SK-N-SH (cell line): ENCODE data around the gene PDE4A. TPM values are rescaled to one million over a fixed set of nuclear protein-coding genes. Genes with fewer than 3 reads are reported as not detected.
A peak's percentile ranks its signal among the peaks of the same experiment; 100 is the strongest.

Experiments used
- CTCF ChIA-PET: fragments of 300-600, 350-600 bp; formaldehyde crosslinking; extraction: SDS; loops from one replicate; lab custom pipeline; 2021; lab: Yijun Ruan, JAX
- POLR2A ChIA-PET: fragments of 350-600 bp; sonication (Branson Sonifier 250); formaldehyde crosslinking; extraction: SDS; loops from one replicate; lab custom pipeline; 2020; ENCODE audit warnings: antibody characterized with exemption, inconsistent platforms; lab: Yijun Ruan, JAX
- DNase-seq: peaks from one replicate; pipeline ENCODE4 v3.0.0; 2012
- H2AFZ ChIP-seq: fragments of 200-600 bp; sonication (generic); 2 replicates; pipeline ENCODE4 v1.8.1; 2016; ENCODE audit warnings: antibody characterized with exemption, mild to moderate bottlenecking, low read depth
- H3F3A ChIP-seq: fragments of 200-600 bp; sonication (generic); replicated peaks from 2 replicates; pipeline ENCODE3; 2016; ENCODE audit warnings: antibody characterized with exemption, mild to moderate bottlenecking; ENCODE audit not compliant: insufficient read depth
- H3K27ac ChIP-seq, 2 experiments: fragments of 200-500 bp in 1 of 2; fragments of 200-600 bp in 1 of 2; sonication (Bioruptor generic) in 1 of 2; sonication (generic), shearing (Covaris generic) in 1 of 2; 2 replicates each; pipeline versions ENCODE4 v1.5.1 to v1.6.1; 2014 to 2016; ENCODE audit warnings: low read depth in 2 of 2, inconsistent platforms in 1 of 2, low read length in 1 of 2, mild to moderate bottlenecking in 1 of 2, mixed read lengths in 1 of 2
- H3K27me3 ChIP-seq: fragments of 200-600 bp; sonication (generic), shearing (Covaris generic); 2 replicates; pipeline ENCODE4 v1.6.1; 2016; ENCODE audit warnings: mixed run types; ENCODE audit not compliant: insufficient read depth
- H3K36me3 ChIP-seq, 2 experiments: fragments of 200-500 bp in 1 of 2; fragments of 200-600 bp in 1 of 2; sonication (Bioruptor generic) in 1 of 2; sonication (generic) in 1 of 2; replicated peaks in 1 of 2; 2 replicates each; pipeline versions ENCODE3 to v1.5.1; 2014 to 2016; ENCODE audit warnings: low read length in 1 of 2, mild to moderate bottlenecking in 1 of 2; ENCODE audit not compliant: insufficient read depth in 2 of 2, control insufficient read depth in 1 of 2
- H3K4me1 ChIP-seq, 2 experiments: fragments of 200-500 bp in 1 of 2; fragments of 200-600 bp in 1 of 2; sonication (Bioruptor generic) in 1 of 2; sonication (generic), shearing (Covaris generic) in 1 of 2; 2 replicates each; pipeline versions ENCODE4 v1.5.1 to v1.6.1; 2014 to 2016; ENCODE audit warnings: low read depth in 1 of 2, low read length in 1 of 2, mixed run types in 1 of 2; ENCODE audit not compliant: insufficient read depth in 2 of 2, control insufficient read depth in 1 of 2
- H3K4me2 ChIP-seq: fragments of 200-600 bp; sonication (generic), shearing (Covaris generic); 2 replicates; pipeline ENCODE4 v1.6.1; 2017; ENCODE audit warnings: mixed run types
- H3K4me3 ChIP-seq, 2 experiments: fragments of 200-500 bp in 1 of 2; fragments of 200-600 bp in 1 of 2; sonication (Bioruptor generic) in 1 of 2; sonication (generic), shearing (Covaris generic) in 1 of 2; 2 replicates each; pipeline versions ENCODE4 v1.5.1 to v1.8.1; 2014 to 2016; ENCODE audit warnings: low read depth in 2 of 2, inconsistent platforms in 1 of 2, low read length in 1 of 2, mild to moderate bottlenecking in 1 of 2, mixed read lengths in 1 of 2, moderate library complexity in 1 of 2
- H3K79me2 ChIP-seq: fragments of 200-600 bp; sonication (generic); 2 replicates; pipeline ENCODE4 v1.8.1; 2017; ENCODE audit warnings: mild to moderate bottlenecking; ENCODE audit not compliant: insufficient read depth
- H3K9ac ChIP-seq: fragments of 200-600 bp; sonication (generic); 2 replicates; pipeline ENCODE4 v1.6.1; 2017; ENCODE audit warnings: mixed run types
- H3K9me2 ChIP-seq: fragments of 200-600 bp; sonication (generic); 2 replicates; pipeline ENCODE4 v1.6.1; 2017; ENCODE audit warnings: mixed run types
- H3K9me3 ChIP-seq: fragments of 200-600 bp; sonication (generic); 2 replicates; pipeline ENCODE4 v1.6.1; 2017; ENCODE audit warnings: mixed run types, mild to moderate bottlenecking, moderate library complexity
- H4K20me1 ChIP-seq: fragments of 200-600 bp; sonication (generic); 2 replicates; pipeline ENCODE4 v1.6.1; 2017; ENCODE audit warnings: mild to moderate bottlenecking, mixed run types; ENCODE audit not compliant: insufficient read depth
- CHD2 ChIP-seq: fragments of 150-350 bp; IDR thresholded peaks from 2 replicates; pipeline ENCODE4 v1.6.1; 2018; ENCODE audit warnings: low read length; ENCODE audit not compliant: partially characterized antibody
- ELF1 ChIP-seq: IDR thresholded peaks from 2 replicates; pipeline ENCODE4 v1.4.0; 2012
- EZH2phosphoT487 ChIP-seq: fragments of 200-600 bp; sonication (generic); IDR thresholded peaks from 2 replicates; pipeline ENCODE4 v1.6.1; 2017; ENCODE audit warnings: low read depth, mixed run types, mild to moderate bottlenecking, antibody characterized with exemption, moderate library complexity, borderline replicate concordance
- FOSL2 ChIP-seq: IDR thresholded peaks from 2 replicates; pipeline ENCODE4 v1.4.0; 2012; ENCODE audit warnings: low read depth, mild to moderate bottlenecking, moderate library complexity, borderline replicate concordance
- GABPA ChIP-seq: IDR thresholded peaks from 2 replicates; pipeline ENCODE4 v1.4.0; 2012; ENCODE audit warnings: low read depth, mild to moderate bottlenecking
- JUND ChIP-seq: IDR thresholded peaks from 2 replicates; pipeline ENCODE4 v1.4.0; 2012
- MEF2A ChIP-seq: IDR thresholded peaks from 2 replicates; pipeline ENCODE4 v1.4.0; 2012; ENCODE audit warnings: low read depth, borderline replicate concordance
- NFIC ChIP-seq: IDR thresholded peaks from 2 replicates; pipeline ENCODE4 v1.4.0; 2012; ENCODE audit warnings: borderline replicate concordance
- NRF1 ChIP-seq: IDR thresholded peaks from 2 replicates; pipeline ENCODE4 v1.6.1; 2012; ENCODE audit warnings: low read depth, mild to moderate bottlenecking, low read length
- RCOR1 ChIP-seq: fragments of 150-350 bp; IDR thresholded peaks from 2 replicates; pipeline ENCODE4 v1.6.1; 2017; ENCODE audit warnings: antibody characterized with exemption, low read length
- RFX5 ChIP-seq: IDR thresholded peaks from 2 replicates; pipeline ENCODE4 v1.6.1; 2012; ENCODE audit warnings: mild to moderate bottlenecking, improper control_type of control experiment, low read length
- TCF12 ChIP-seq: IDR thresholded peaks from 2 replicates; pipeline ENCODE4 v1.4.0; 2012
- TEAD4 ChIP-seq: IDR thresholded peaks from 2 replicates; pipeline ENCODE4 v1.4.0; 2012; ENCODE audit warnings: mild to moderate bottlenecking, borderline replicate concordance; ENCODE audit not compliant: insufficient read depth
- YY1 ChIP-seq: IDR thresholded peaks from 2 replicates; pipeline ENCODE4 v1.4.0; 2012; ENCODE audit warnings: low read depth, mild to moderate bottlenecking
- WGBS: methylation state at CpG from one replicate; pipeline ENCODE4 v1.1.6; 2017; ENCODE audit warnings: low lambda C conversion rate; 5-methylcytosine and 5-hydroxymethylcytosine counted together
- polyA plus RNA-seq, 3 experiments: library from polyadenylated mRNA; depleted of rRNA; stranded (reverse); fragments of >200 nt; gene quantifications; 2 replicates each; pipeline ENCODE4 v1.2.3, GENCODE V29; 2012
- TF ChIP-seq, protein P1 (sequence below): fragments of 150-350 bp; IDR thresholded peaks from 2 replicates; pipeline ENCODE4 v1.6.1; 2016; ENCODE audit warnings: mild to moderate bottlenecking, low read depth, low read length
- TF ChIP-seq, protein P2 (sequence below): IDR thresholded peaks from 2 replicates; pipeline ENCODE4; 2012
- TF ChIP-seq, protein P3 (sequence below): IDR thresholded peaks from 2 replicates; pipeline ENCODE4 v1.4.0; 2012; ENCODE audit warnings: low read depth, borderline replicate concordance
- TF ChIP-seq, protein P4 (sequence below): fragments of 200-600 bp; sonication (generic); IDR thresholded peaks from 2 replicates; pipeline ENCODE4 v1.6.1; 2017; ENCODE audit warnings: antibody characterized with exemption, mild to moderate bottlenecking, moderate library complexity

Gene PDE4A
- polyA plus RNA-seq, 1 of the 3 experiments (the other 2 are of a cell fraction) = 2.9 TPM

DNA sequence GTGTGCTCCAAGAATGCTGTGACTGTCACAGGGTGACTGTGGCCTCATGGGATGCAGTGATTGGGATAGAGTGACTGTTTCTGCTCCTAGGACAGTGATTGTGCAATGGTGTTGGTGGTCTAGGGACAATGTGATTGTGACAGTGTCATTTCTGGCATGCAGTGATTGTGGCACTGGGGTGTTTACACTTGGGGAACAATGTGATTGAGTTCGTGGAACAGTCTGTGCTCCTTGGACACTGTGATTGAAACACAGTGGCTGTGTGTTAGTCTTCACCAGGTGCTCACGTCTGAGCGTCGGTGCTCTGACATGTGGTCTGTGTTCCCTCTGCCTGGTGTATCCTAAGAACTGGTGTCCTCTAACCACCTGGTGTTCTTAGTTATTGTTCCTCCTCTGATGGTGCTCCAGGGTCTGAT, 1.7 kb downstream of the PDE4A start (continued):
- no peak for TF ChIP-seq FOSL2
- TF ChIP-seq, protein P1, sequence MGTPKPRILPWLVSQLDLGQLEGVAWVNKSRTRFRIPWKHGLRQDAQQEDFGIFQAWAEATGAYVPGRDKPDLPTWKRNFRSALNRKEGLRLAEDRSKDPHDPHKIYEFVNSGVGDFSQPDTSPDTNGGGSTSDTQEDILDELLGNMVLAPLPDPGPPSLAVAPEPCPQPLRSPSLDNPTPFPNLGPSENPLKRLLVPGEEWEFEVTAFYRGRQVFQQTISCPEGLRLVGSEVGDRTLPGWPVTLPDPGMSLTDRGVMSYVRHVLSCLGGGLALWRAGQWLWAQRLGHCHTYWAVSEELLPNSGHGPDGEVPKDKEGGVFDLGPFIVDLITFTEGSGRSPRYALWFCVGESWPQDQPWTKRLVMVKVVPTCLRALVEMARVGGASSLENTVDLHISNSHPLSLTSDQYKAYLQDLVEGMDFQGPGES = no peak
- TF ChIP-seq, protein P2, sequence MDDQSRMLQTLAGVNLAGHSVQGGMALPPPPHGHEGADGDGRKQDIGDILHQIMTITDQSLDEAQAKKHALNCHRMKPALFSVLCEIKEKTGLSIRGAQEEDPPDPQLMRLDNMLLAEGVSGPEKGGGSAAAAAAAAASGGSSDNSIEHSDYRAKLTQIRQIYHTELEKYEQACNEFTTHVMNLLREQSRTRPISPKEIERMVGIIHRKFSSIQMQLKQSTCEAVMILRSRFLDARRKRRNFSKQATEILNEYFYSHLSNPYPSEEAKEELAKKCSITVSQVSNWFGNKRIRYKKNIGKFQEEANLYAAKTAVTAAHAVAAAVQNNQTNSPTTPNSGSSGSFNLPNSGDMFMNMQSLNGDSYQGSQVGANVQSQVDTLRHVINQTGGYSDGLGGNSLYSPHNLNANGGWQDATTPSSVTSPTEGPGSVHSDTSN = no peak
- no peak for TF ChIP-seq JUND
- no peak for TF ChIP-seq TEAD4
- TF ChIP-seq, protein P3, sequence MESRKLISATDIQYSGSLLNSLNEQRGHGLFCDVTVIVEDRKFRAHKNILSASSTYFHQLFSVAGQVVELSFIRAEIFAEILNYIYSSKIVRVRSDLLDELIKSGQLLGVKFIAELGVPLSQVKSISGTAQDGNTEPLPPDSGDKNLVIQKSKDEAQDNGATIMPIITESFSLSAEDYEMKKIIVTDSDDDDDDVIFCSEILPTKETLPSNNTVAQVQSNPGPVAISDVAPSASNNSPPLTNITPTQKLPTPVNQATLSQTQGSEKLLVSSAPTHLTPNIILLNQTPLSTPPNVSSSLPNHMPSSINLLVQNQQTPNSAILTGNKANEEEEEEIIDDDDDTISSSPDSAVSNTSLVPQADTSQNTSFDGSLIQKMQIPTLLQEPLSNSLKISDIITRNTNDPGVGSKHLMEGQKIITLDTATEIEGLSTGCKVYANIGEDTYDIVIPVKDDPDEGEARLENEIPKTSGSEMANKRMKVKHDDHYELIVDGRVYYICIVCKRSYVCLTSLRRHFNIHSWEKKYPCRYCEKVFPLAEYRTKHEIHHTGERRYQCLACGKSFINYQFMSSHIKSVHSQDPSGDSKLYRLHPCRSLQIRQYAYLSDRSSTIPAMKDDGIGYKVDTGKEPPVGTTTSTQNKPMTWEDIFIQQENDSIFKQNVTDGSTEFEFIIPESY = no peak
- no peak for TF ChIP-seq ELF1
- no peak for TF ChIP-seq YY1
- TF ChIP-seq, all 33 proteins: peak for 0

DNA sequence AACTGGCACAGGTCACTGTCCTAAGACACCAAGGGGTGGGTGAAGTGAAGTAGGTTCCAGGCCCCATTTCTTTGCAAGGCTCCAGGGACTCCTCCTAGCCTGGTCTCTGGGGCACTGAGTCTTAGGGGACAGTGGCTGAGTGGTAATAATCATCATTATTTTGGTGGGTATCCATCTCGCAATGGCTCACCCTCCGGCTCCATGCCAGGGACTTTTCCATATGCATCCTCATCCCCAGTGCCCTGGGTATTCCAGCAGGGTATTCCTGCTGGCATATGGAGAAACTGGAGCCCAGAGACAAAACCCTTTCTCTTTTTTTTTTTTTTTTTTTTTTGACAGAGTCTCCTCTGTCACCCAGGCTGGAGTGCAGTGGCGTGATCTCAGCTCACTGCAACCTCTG, 2.5 kb downstream of the PDE4A start:
- Histone ChIP-seq H3K4me1 (peaks cover 5 to 10% of the 10 kb centered on the region in 2 experiments; a peak in 1 of 4 replicates), H3K9me2 (no peaks in the 10 kb centered on the region), H3K36me3 (no peaks in the 10 kb centered on the region), H3K27ac (no peak overlapping the region), H3K27me3 (peaks cover 53% of the 10 kb centered on the region), H3K4me3 (no peak overlapping the region), H2AFZ (no peak overlapping the region), H3K9ac (no peak overlapping the region), H3F3A (peaks cover 26% of the 10 kb centered on the region), H3K9me3 (no peaks in the 10 kb centered on the region), H4K20me1 (no peaks in the 10 kb centered on the region), H3K4me2 (no peak overlapping the region), H3K79me2 (no peaks in the 10 kb centered on the region)
- 42% methylated on average over 3 of the region's 3 CpGs for WGBS
- CTCF ChIA-PET = interaction anchor here (0.9 to 11.8 kb wide), 4 partner anchors 18 to 154 kb away, joined by 3 to 313 read pairs (median 6); partner anchors contain the start of gene CDC37
- TF ChIP-seq, protein P4, sequence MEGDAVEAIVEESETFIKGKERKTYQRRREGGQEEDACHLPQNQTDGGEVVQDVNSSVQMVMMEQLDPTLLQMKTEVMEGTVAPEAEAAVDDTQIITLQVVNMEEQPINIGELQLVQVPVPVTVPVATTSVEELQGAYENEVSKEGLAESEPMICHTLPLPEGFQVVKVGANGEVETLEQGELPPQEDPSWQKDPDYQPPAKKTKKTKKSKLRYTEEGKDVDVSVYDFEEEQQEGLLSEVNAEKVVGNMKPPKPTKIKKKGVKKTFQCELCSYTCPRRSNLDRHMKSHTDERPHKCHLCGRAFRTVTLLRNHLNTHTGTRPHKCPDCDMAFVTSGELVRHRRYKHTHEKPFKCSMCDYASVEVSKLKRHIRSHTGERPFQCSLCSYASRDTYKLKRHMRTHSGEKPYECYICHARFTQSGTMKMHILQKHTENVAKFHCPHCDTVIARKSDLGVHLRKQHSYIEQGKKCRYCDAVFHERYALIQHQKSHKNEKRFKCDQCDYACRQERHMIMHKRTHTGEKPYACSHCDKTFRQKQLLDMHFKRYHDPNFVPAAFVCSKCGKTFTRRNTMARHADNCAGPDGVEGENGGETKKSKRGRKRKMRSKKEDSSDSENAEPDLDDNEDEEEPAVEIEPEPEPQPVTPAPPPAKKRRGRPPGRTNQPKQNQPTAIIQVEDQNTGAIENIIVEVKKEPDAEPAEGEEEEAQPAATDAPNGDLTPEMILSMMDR = no peak
- TF ChIP-seq MEF2A (no peak), RFX5 (no peak), RCOR1 (no peak), TCF12 (no peak), CHD2 (no peak), GABPA (no peak), NRF1 (no peak), EZH2phosphoT487 (no peak), NFIC (no peak)
- DNase-seq = peak; percentile 25
- POLR2A ChIA-PET = no interaction called here
